SIG-M5 treated with dmso at 0.1 percent for 504 hours (cell line): ENCODE data around the gene KAZN.

Source experiments
- DNase-seq: peaks from one replicate; lab custom pipeline; 2025; ENCODE audit not compliant: unreplicated experiment; lab: John Stamatoyannopoulos, UW

KAZN gene

GRCh38 chr1:15167386-15167785 lies 568.9 kb downstream of the KAZN start:
- no peak for DNase-seq
